ENCODE results near the gene PWP1. TPM values are rescaled to one million over a fixed set of nuclear protein-coding genes. Genes with fewer than 3 reads are reported as not detected.

PWP1 gene
- total RNA-seq, 1 donor from 2014 or later, result 99.4 TPM

- no peak for DNase-seq (ENCODE audit: low read depth)
- peaks cover 11% of the 10 kb centered on the region for H3K27me3 ChIP-seq (ENCODE audit: control insufficient read depth, insufficient read depth, low read length)
- no peak for TF ChIP-seq CTCF (IDR thresholded peaks at IDR 0.05; ENCODE audit: insufficient read depth, low read length, poor library complexity, severe bottlenecking)
- no peaks in the 10 kb centered on the region for H3K36me3 ChIP-seq (ENCODE audit: control insufficient read depth, insufficient read depth, low read length)
- H3K4me3 ChIP-seq (ENCODE audit: low read depth, low read length), result no peak overlapping the region
Measured at GRCh38 chr12:107668320-107669098, 17.1 kb upstream of the PWP1 start.

GRCh38 chr12:107669946-107670345 is 15.7 kb upstream of the PWP1 start:
- H3K36me3 ChIP-seq (ENCODE audit: control insufficient read depth, insufficient read depth, low read length), result no peaks in the 10 kb centered on the region
- H3K4me3 ChIP-seq (ENCODE audit: low read depth, low read length), result no peak overlapping the region
- no peak for TF ChIP-seq CTCF (IDR thresholded peaks at IDR 0.05; ENCODE audit: insufficient read depth, low read length, poor library complexity, severe bottlenecking)
- peaks cover 11% of the 10 kb centered on the region for H3K27me3 ChIP-seq (ENCODE audit: control insufficient read depth, insufficient read depth, low read length)
- DNase-seq (ENCODE audit: low read depth), result no peak

- Histone ChIP-seq H3K27me3 (ENCODE audit: control insufficient read depth, insufficient read depth, low read length) (peaks cover 11% of the 10 kb centered on the region), H3K4me3 (ENCODE audit: low read depth, low read length) (no peak overlapping the region), H3K36me3 (ENCODE audit: control insufficient read depth, insufficient read depth, low read length) (no peaks in the 10 kb centered on the region)
- peak; percentile 70 for TF ChIP-seq CTCF (IDR thresholded peaks at IDR 0.05; ENCODE audit: insufficient read depth, low read length, poor library complexity, severe bottlenecking)
- no peak for DNase-seq (ENCODE audit: low read depth)
Measured at GRCh38 chr12:107670999-107671643, 14.5 kb upstream of the PWP1 start.

- Histone ChIP-seq H3K27me3 (ENCODE audit: control insufficient read depth, insufficient read depth, low read length) (peaks cover 19% of the 10 kb centered on the region), H3K36me3 (ENCODE audit: control insufficient read depth, insufficient read depth, low read length) (no peaks in the 10 kb centered on the region), H3K4me3 (ENCODE audit: low read depth, low read length) (no peak overlapping the region)
- DNase-seq (ENCODE audit: low read depth), result no peak
- TF ChIP-seq CTCF (IDR thresholded peaks at IDR 0.05; ENCODE audit: insufficient read depth, low read length, poor library complexity, severe bottlenecking), result no peak
Measured at GRCh38 chr12:107677671-107678070, 7.9 kb upstream of the PWP1 start.

GRCh38 chr12:107679336-107679735 is 6.3 kb upstream of the PWP1 start:
- peaks cover 19% of the 10 kb centered on the region for H3K27me3 ChIP-seq (ENCODE audit: control insufficient read depth, insufficient read depth, low read length)
- no peak for TF ChIP-seq CTCF (IDR thresholded peaks at IDR 0.05; ENCODE audit: insufficient read depth, low read length, poor library complexity, severe bottlenecking)
- no peak overlapping the region for H3K4me3 ChIP-seq (ENCODE audit: low read depth, low read length)
- DNase-seq (ENCODE audit: low read depth), result no peak
- no peaks in the 10 kb centered on the region for H3K36me3 ChIP-seq (ENCODE audit: control insufficient read depth, insufficient read depth, low read length)
